GM12892 (cell line): Measurements from ENCODE around the gene U2SURP.

ENCODE experiments used
- POLR2A ChIP-seq: IDR thresholded peaks from 2 replicates; pipeline ENCODE4 v1.6.1; 2011; ENCODE audit warnings: low read depth, low read length, control low read depth
- POLR2AphosphoS5 ChIP-seq: IDR thresholded peaks from 2 replicates; pipeline ENCODE4 v1.6.1; 2011; ENCODE audit warnings: low read depth, low read length, control low read depth

- TF ChIP-seq POLR2AphosphoS5 (no peak), POLR2A (no peak)
These were observed 4.0 kb upstream of the U2SURP start for GRCh38 chr3:142997330-142997729.
